Osteoblast (primary cell): ENCODE measurements around the gene LRRN4. TPM values are rescaled to one million over a fixed set of nuclear protein-coding genes. Genes with fewer than 3 reads are reported as not detected.

Source experiments
- DNase-seq: peaks from one replicate; pipeline ENCODE4 v3.0.0; 2011; ENCODE audit warnings: low spot score, mixed read lengths; ENCODE audit not compliant: insufficient read length; ENCODE audit errors: missing footprints
- H2AFZ ChIP-seq: 2 replicates; pipeline ENCODE4 v1.6.0; 2011; ENCODE audit warnings: mild to moderate bottlenecking, low read length
- H3K27ac ChIP-seq: 2 replicates; pipeline ENCODE4 v1.5.1; 2011; ENCODE audit warnings: mild to moderate bottlenecking, low read depth, low read length, moderate library complexity
- H3K27me3 ChIP-seq: 2 replicates; pipeline ENCODE4 v1.6.0; 2012; ENCODE audit warnings: mild to moderate bottlenecking, control low read depth, inconsistent platforms, low read length, moderate library complexity; ENCODE audit not compliant: insufficient read depth
- H3K36me3 ChIP-seq: 2 replicates; pipeline ENCODE4 v1.5.1; 2011; ENCODE audit warnings: mild to moderate bottlenecking, low read length, control low read depth, moderate library complexity; ENCODE audit not compliant: insufficient read depth
- H3K4me1 ChIP-seq: 2 replicates; pipeline ENCODE4 v1.5.1; 2011; ENCODE audit warnings: mild to moderate bottlenecking, low read length, control low read depth, moderate library complexity; ENCODE audit not compliant: insufficient read depth
- H3K4me2 ChIP-seq: 2 replicates; pipeline ENCODE4 v1.6.0; 2011; ENCODE audit warnings: mild to moderate bottlenecking, low read length; ENCODE audit not compliant: insufficient read depth
- H3K4me3 ChIP-seq: fragments of 200-600 bp; sonication (generic); 3 replicates; pipeline ENCODE4 v1.5.1; 2012; ENCODE audit warnings: mild to moderate bottlenecking, low read length, inconsistent platforms; ENCODE audit not compliant: insufficient read depth
- H3K79me2 ChIP-seq: 2 replicates; pipeline ENCODE4 v1.6.0; 2012; ENCODE audit warnings: mild to moderate bottlenecking, low read length, control low read depth, inconsistent platforms; ENCODE audit not compliant: insufficient read depth
- H3K9me3 ChIP-seq: 2 replicates; pipeline ENCODE4 v1.5.1; 2011; ENCODE audit warnings: low read depth, low read length, control low read depth
- H4K20me1 ChIP-seq: 2 replicates; pipeline ENCODE4 v1.6.0; 2012; ENCODE audit warnings: mild to moderate bottlenecking, low read length, control low read depth; ENCODE audit not compliant: insufficient read depth
- total RNA-seq: library from RNA; depleted of rRNA; stranded (reverse); fragments of >200 nt; gene quantifications from 2 replicates; pipeline ENCODE4 v1.2.3, GENCODE V29; 2012
- TF ChIP-seq, protein P1 (sequence below): IDR thresholded peaks from 2 replicates; pipeline ENCODE4 v1.5.1; 2011; ENCODE audit warnings: mild to moderate bottlenecking, low read depth, low read length, moderate library complexity; ENCODE audit errors: extremely low read depth

LRRN4 gene
- total RNA-seq, 1 donor: not detected

DNA sequence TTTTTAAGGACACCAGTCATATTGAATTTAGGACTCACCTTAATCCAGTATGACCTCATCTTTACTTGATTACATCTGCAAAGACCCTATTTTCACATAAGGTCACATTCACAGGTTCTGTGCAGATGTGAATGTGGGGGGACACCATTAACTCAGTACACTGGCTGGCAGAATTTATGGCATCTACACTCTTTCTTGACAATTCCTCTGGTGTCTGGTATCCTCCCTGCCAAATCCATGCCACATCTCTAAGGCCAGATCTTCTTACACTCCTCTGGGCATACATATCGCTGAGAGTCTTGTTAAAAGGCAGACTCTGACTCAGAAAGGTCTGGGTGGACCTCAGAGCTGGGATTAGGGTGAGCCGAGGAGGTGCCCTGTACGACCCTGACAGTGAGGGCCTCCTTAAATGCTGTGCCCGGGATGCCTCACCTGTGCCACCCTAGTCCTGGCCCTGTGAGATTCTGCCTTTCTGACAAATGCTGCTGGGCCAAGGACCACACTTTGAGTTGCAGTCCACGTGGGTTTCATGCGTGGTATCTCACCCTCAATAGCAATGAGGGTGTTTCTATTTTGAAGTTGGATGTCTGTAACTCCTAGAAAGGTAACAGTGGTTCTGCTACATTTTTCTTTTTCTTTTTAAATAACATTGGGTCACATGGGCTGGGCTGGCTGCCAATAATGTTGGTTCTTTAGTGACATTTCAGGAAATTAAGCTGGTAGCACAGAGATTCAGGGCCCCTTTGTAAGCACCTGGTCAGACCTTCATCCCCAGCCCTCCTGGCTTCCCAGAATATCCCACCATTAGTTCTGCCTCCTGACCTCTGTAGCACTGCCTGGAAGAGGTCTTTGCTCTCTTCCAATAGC lies 17.2 kb upstream of the LRRN4 start:
- no peak overlapping the region for H3K4me3 ChIP-seq
- no peaks in the 10 kb centered on the region for H3K4me1 ChIP-seq
- no peaks in the 10 kb centered on the region for H4K20me1 ChIP-seq
- no peaks in the 10 kb centered on the region for H3K9me3 ChIP-seq
- TF ChIP-seq, protein P1, sequence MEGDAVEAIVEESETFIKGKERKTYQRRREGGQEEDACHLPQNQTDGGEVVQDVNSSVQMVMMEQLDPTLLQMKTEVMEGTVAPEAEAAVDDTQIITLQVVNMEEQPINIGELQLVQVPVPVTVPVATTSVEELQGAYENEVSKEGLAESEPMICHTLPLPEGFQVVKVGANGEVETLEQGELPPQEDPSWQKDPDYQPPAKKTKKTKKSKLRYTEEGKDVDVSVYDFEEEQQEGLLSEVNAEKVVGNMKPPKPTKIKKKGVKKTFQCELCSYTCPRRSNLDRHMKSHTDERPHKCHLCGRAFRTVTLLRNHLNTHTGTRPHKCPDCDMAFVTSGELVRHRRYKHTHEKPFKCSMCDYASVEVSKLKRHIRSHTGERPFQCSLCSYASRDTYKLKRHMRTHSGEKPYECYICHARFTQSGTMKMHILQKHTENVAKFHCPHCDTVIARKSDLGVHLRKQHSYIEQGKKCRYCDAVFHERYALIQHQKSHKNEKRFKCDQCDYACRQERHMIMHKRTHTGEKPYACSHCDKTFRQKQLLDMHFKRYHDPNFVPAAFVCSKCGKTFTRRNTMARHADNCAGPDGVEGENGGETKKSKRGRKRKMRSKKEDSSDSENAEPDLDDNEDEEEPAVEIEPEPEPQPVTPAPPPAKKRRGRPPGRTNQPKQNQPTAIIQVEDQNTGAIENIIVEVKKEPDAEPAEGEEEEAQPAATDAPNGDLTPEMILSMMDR: no peak
- no peaks in the 10 kb centered on the region for H3K79me2 ChIP-seq
- H3K36me3 ChIP-seq: no peaks in the 10 kb centered on the region
- H3K27me3 ChIP-seq: no peaks in the 10 kb centered on the region
- no peak for DNase-seq
- H3K4me2 ChIP-seq: no peak overlapping the region
- no peak overlapping the region for H3K27ac ChIP-seq
- no peak overlapping the region for H2AFZ ChIP-seq

DNA sequence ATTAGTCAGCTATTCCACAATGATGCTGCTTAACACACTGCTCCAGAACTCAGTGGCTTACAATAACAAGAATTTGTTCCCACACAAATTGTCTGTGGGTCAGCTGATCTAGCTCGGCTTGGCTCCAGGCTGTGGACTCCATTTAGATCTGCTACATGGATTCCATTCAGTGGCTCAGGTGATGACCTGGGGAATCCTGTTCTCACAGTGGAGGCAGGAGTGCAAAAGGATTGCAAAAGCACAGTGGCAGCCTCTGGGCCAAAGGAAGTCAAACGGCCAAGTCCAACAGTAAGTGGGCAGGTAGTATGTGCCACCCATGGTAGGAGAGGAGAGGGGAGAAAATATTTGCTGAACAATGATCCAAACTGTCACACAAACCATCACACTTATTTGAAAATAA lies 15.8 kb upstream of the LRRN4 start:
- TF ChIP-seq, protein P1: no peak
- Histone ChIP-seq H3K4me1 (no peaks in the 10 kb centered on the region), H3K27me3 (no peaks in the 10 kb centered on the region), H3K9me3 (no peaks in the 10 kb centered on the region), H3K27ac (no peak overlapping the region), H3K4me2 (no peak overlapping the region), H3K79me2 (no peaks in the 10 kb centered on the region), H3K36me3 (no peaks in the 10 kb centered on the region), H2AFZ (no peak overlapping the region), H3K4me3 (no peak overlapping the region), H4K20me1 (no peaks in the 10 kb centered on the region)
- DNase-seq: no peak

DNA sequence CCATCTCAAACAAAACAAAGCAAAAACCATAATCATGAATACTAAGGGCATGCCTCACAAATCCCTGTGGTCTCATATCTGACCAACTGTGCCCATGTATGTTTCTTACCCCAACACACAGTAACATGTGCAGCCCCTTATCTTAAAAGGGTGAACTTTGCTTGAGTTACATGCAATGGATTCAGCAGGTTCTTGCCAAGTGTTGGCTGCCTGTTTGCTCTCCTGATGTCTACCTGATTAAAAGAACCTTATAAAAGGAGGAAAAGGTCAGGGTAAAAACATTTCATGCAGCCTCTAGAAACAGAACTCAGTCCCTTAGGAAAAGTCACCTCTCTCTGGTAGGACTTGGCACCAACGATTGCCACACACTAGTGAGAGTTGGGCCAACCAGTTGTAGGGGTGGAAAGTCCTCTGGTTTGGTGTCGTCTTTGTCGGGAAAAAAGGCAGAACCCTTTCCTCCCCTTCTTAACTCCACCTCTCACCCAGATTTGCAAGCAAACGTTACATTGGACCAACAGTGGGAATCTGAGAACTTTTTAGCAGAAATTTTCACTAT lies 14.0 kb upstream of the LRRN4 start:
- Histone ChIP-seq H3K27me3 (no peaks in the 10 kb centered on the region), H3K27ac (no peak overlapping the region), H3K4me3 (no peak overlapping the region), H3K4me1 (no peaks in the 10 kb centered on the region), H2AFZ (no peak overlapping the region), H3K9me3 (no peaks in the 10 kb centered on the region), H4K20me1 (no peaks in the 10 kb centered on the region), H3K4me2 (no peak overlapping the region), H3K36me3 (no peaks in the 10 kb centered on the region), H3K79me2 (no peaks in the 10 kb centered on the region)
- TF ChIP-seq, protein P1: no peak
- no peak for DNase-seq

DNA sequence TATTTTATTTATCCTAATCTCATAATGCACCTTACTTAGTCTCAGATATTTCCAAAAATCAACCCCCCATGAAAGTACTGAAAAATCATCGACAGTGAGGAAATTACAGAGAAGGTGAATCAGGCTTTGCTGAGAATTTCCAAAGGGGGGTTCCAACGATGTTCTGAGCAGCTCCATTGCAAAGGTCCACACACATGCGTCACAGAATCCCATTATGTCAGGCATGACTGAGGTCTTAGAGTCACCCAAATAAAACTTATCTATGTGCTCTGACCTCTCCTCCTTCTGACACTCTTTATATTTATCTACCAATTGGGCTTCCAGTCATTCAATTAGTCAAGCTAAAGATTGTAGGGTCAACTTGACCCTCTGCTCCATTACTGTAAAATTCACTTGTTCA lies 12.7 kb upstream of the LRRN4 start:
- no peaks in the 10 kb centered on the region for H3K4me1 ChIP-seq
- no peaks in the 10 kb centered on the region for H3K9me3 ChIP-seq
- H3K4me3 ChIP-seq: no peak overlapping the region
- no peaks in the 10 kb centered on the region for H3K79me2 ChIP-seq
- TF ChIP-seq, protein P1: no peak
- H3K27me3 ChIP-seq: no peaks in the 10 kb centered on the region
- no peak overlapping the region for H2AFZ ChIP-seq
- H3K4me2 ChIP-seq: no peak overlapping the region
- H3K36me3 ChIP-seq: no peaks in the 10 kb centered on the region
- DNase-seq: no peak
- H3K27ac ChIP-seq: no peak overlapping the region
- no peaks in the 10 kb centered on the region for H4K20me1 ChIP-seq
